Measurements from ENCODE around the gene GFER.

- no peak for TF ChIP-seq PATZ1 (CRISPR knock-in tag; IDR thresholded peaks at IDR 0.05; ENCODE audit: borderline replicate concordance)
- no peak for TF ChIP-seq ZFP30 (CRISPR knock-in tag; IDR thresholded peaks at IDR 0.05)
These were observed 40.0 kb downstream of the GFER start for GRCh38 chr16:2024032-2024420.

Data from SK-N-SH treated with all-trans-retinoic acid at 6 μM for 48 hours (cell line).